GM19455 (cell line): Measurements from ENCODE around the gene PLXNC1.

Experiments
- ATAC-seq: cut with Tn5 transposase; IDR thresholded peaks from one replicate; pipeline ENCODE4 v1.9.1; 2021; ENCODE audit not compliant: unreplicated experiment

PLXNC1 gene

GRCh38 chr12:94229902-94230301, 81.5 kb downstream of the PLXNC1 start:
- ATAC-seq = no peak

- no peak for ATAC-seq
Measured at GRCh38 chr12:94230357-94230905, 82.1 kb downstream of the PLXNC1 start.

GRCh38 chr12:94231709-94232108, 83.3 kb downstream of the PLXNC1 start:
- no peak for ATAC-seq

- no peak for ATAC-seq
Measured at GRCh38 chr12:94235848-94236247, 87.5 kb downstream of the PLXNC1 start.

- no peak for ATAC-seq
Measured at GRCh38 chr12:94239332-94239993, 91.1 kb downstream of the PLXNC1 start.

- ATAC-seq = peak; percentile 88
Measured at GRCh38 chr12:94240171-94240570, 91.8 kb downstream of the PLXNC1 start.

GRCh38 chr12:94242901-94243300, 94.5 kb downstream of the PLXNC1 start:
- no peak for ATAC-seq

GRCh38 chr12:94244165-94245133, 96.1 kb downstream of the PLXNC1 start:
- ATAC-seq = peak; percentile 57

- ATAC-seq = no peak
Measured at GRCh38 chr12:94245631-94246383, 97.4 kb downstream of the PLXNC1 start.

- no peak for ATAC-seq
Measured at GRCh38 chr12:94247246-94247645, 98.9 kb downstream of the PLXNC1 start.

GRCh38 chr12:94248582-94248981, 100.2 kb downstream of the PLXNC1 start:
- ATAC-seq = no peak

- ATAC-seq = no peak
Measured at GRCh38 chr12:94250130-94250529, 101.8 kb downstream of the PLXNC1 start.

GRCh38 chr12:94254270-94254669, 105.9 kb downstream of the PLXNC1 start:
- ATAC-seq = no peak

GRCh38 chr12:94255006-94255405, 106.6 kb downstream of the PLXNC1 start:
- no peak for ATAC-seq

- no peak for ATAC-seq
Measured at GRCh38 chr12:94255428-94255827, 107.1 kb downstream of the PLXNC1 start.

GRCh38 chr12:94258593-94258992, 110.2 kb downstream of the PLXNC1 start:
- peak; percentile 59 for ATAC-seq

GRCh38 chr12:94260017-94260416, 111.6 kb downstream of the PLXNC1 start:
- no peak for ATAC-seq

GRCh38 chr12:94260717-94261116, 112.3 kb downstream of the PLXNC1 start:
- ATAC-seq = no peak

GRCh38 chr12:94261119-94261518, 112.7 kb downstream of the PLXNC1 start:
- no peak for ATAC-seq

GRCh38 chr12:94261786-94262185, 113.4 kb downstream of the PLXNC1 start:
- no peak for ATAC-seq
